ENCODE results near the gene ZNF264.

The ZNF264 gene

DNA sequence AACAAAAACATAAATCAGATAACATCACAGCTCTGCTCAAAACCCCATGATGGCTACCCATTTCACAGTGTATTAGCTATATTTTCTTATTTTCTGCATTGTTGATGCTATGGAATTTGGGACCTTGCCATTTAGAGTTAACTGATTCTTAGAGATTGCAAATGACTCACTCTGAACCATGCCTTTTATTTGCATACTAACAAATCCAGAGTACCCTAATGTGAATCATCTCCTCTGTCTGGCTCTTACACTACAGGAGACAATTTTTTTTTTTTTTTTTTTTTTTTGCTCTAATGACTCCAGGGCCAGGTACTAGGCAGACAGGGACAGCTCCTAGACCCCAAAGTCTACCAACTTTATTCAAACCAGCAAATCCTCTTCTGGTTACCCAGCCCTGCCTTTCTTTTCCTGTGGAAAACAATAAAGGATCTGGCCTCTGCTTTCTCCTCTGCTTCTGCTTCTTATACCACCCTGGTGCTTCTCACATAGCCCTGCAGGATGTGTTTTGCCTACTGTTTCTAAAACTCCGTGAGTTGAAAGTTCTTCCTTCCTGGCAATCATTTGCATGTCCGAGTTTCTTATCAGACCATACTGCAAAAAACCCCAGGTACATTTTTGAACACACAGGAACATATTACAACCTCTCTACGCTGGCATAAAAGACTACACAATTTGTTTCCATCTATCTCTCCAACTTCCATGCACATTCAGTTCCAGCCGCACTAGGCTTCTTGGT lies 78.4 kb downstream of the ZNF264 start:
- Histone ChIP-seq H3K36me3 (ENCODE audit: insufficient read depth, insufficient read length, low read length) (no peaks in the 10 kb centered on the region), H3K27me3 (ENCODE audit: insufficient read depth, insufficient read length) (no peaks in the 10 kb centered on the region), H3K9ac (ENCODE audit: insufficient read length, low read depth) (no peak overlapping the region), H3K4me3 (ENCODE audit: insufficient read length, low read depth) (no peak overlapping the region), H3K9me3 (ENCODE audit: insufficient read depth, low read length) (no peaks in the 10 kb centered on the region), H3K4me1 (ENCODE audit: insufficient read depth, insufficient read length) (no peaks in the 10 kb centered on the region)
- DNase-seq (ENCODE audit: low read depth, low spot score): no peak
- TF ChIP-seq SUZ12 (IDR thresholded peaks at IDR 0.05; ENCODE audit: extremely low read depth, insufficient read depth, insufficient read length) (no peak), ZNF274 (IDR thresholded peaks at IDR 0.05; ENCODE audit: low read depth, low read length) (no peak)

DNA sequence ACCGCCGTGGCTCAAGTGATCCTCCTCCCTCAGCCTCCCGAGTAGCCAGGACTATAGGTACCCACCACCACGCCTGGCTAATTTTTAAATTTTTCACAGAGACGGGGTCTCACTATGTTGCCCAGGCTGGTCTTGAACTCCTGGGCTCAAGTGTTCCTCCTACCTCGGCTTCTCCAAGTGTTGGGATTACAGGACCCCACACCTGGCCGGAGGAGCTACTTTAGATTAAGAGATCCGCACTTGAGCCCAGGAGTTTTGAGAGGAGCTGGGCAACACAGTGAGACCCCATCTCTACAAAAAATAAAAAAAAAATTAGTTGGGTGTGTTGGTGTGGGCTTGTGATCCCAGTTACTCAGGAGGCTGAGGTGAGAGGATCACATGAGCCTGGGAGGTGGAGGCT lies 80.0 kb downstream of the ZNF264 start:
- no peak overlapping the region for H3K9ac ChIP-seq (ENCODE audit: insufficient read length, low read depth)
- TF ChIP-seq YY1 (IDR thresholded peaks at IDR 0.05; ENCODE audit: insufficient read depth, insufficient read length) (no peak), ZNF274 (IDR thresholded peaks at IDR 0.05; ENCODE audit: low read depth, low read length) (no peak), SUZ12 (IDR thresholded peaks at IDR 0.05; ENCODE audit: extremely low read depth, insufficient read depth, insufficient read length) (no peak)
- no peaks in the 10 kb centered on the region for H3K36me3 ChIP-seq (ENCODE audit: insufficient read depth, insufficient read length, low read length)
- H3K4me1 ChIP-seq (ENCODE audit: insufficient read depth, insufficient read length): no peaks in the 10 kb centered on the region
- no peaks in the 10 kb centered on the region for H3K9me3 ChIP-seq (ENCODE audit: insufficient read depth, low read length)
- DNase-seq (ENCODE audit: low read depth, low spot score): no peak
- no peak overlapping the region for H3K4me3 ChIP-seq (ENCODE audit: insufficient read length, low read depth)
- no peaks in the 10 kb centered on the region for H3K27me3 ChIP-seq (ENCODE audit: insufficient read depth, insufficient read length)

All from NT2/D1 (cell line).